SJSA1 (cell line): ENCODE data around the gene CHST10. TPM values are rescaled to one million over a fixed set of nuclear protein-coding genes. Genes with fewer than 3 reads are reported as not detected.
A peak's percentile ranks its signal among the peaks of the same experiment; 100 is the strongest.
"Not testable (repeated sequence)": the region's sequence is repeated elsewhere in the genome, so short reads cannot be mapped to it uniquely, and the experiment has no call there.

Experiments
- DNase-seq, 2 experiments: peaks; one replicate each; pipeline ENCODE4 v3.0.0-alpha.2; 2015 to 2020; ENCODE audit warnings: low spot score in 2 of 2, low read depth in 1 of 2
- H3K27ac ChIP-seq: fragments of 250-450 bp; sonication (Bioruptor Pico); 2 replicates; pipeline ENCODE4 v1.5.1; 2020; ENCODE audit warnings: mild to moderate bottlenecking, moderate library complexity
- H3K27me3 ChIP-seq: fragments of 250-450 bp; sonication (Bioruptor Pico); replicated peaks from 2 replicates; pipeline ENCODE4 v1.5.1; 2020; ENCODE audit warnings: mild to moderate bottlenecking, moderate library complexity
- H3K36me3 ChIP-seq: fragments of 250-450 bp; sonication (Bioruptor Pico); 2 replicates; pipeline ENCODE4 v1.5.1; 2020; ENCODE audit warnings: mild to moderate bottlenecking
- H3K4me1 ChIP-seq: fragments of 250-450 bp; sonication (Bioruptor Pico); replicated peaks from 2 replicates; pipeline ENCODE4 v1.6.1; 2021; ENCODE audit warnings: mild to moderate bottlenecking
- H3K4me3 ChIP-seq: fragments of 250-450 bp; sonication (Bioruptor Pico); 2 replicates; pipeline ENCODE4 v1.5.1; 2020; ENCODE audit warnings: mild to moderate bottlenecking
- H3K9me3 ChIP-seq: fragments of 250-450 bp; sonication (Bioruptor Pico); replicated peaks from 2 replicates; pipeline ENCODE4 v1.5.1; 2020; ENCODE audit warnings: mild to moderate bottlenecking
- total RNA-seq: library from RNA; depleted of rRNA; stranded (reverse); fragments of >200 nt; shearing (Covaris generic); gene quantifications from 2 replicates; pipeline ENCODE4 v1.2.3, GENCODE V29; 2014; rRNA removed

Gene CHST10, protein sequence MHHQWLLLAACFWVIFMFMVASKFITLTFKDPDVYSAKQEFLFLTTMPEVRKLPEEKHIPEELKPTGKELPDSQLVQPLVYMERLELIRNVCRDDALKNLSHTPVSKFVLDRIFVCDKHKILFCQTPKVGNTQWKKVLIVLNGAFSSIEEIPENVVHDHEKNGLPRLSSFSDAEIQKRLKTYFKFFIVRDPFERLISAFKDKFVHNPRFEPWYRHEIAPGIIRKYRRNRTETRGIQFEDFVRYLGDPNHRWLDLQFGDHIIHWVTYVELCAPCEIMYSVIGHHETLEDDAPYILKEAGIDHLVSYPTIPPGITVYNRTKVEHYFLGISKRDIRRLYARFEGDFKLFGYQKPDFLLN
- 18.6 and 19.0 TPM in 2 replicates for total RNA-seq

DNA sequence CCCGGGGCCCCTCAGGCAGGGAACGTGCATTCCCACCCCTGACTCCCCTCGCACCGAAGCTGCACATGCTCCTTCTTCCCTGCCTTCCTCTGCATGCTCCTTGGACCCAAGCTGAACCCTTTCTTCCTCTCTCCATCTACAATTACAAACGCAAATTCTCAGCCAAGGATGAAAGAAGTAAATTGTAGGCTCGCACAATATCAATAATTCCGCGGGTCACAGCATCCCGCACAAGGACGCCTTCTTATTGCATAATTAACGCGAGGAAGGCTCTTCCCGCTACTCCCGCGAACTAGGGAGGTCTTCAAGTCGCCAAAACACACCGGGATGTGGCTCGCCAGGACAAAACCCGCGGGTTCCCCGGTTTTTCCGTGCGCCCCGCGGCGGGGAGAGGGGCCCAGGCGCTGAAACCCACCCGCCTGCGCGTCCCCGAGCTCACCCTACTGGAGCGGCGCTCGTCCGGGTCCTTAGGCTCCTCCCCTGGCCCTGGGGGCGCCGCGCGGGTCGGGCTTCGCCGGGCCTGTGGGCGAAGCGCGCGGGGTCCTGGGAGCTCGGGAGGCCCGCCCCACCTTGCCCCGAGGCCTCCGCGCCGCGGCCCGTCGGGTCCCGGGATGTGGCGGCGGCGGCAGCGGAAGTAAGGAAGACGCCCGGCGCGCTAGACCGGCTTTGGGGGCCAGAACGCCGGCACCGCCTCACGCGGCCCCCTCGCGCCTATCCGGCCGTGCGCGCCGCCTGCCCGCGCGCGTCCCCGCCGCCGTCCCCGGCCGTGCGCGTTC, at the start of gene CHST10:
CHST10 (minus strand) TSS at position 734 of the 776 bp plus-strand sequence. CDS start 10,993 bp downstream, outside the sequence.
- Histone ChIP-seq H3K4me1 (peaks cover 13% of the 10 kb centered on the region; the same call in 1 of the 2 replicates), H3K27me3 (no peaks in the 10 kb centered on the region), H3K4me3 (peak within 1 kb of the TSS; percentile 90), H3K27ac (peak within 1 kb of the TSS; percentile 58), H3K9me3 (no peaks in the 10 kb centered on the region), H3K36me3 (peaks cover 11% of the 10 kb centered on the region)
- peak; percentile 61 to 68 for DNase-seq

DNA sequence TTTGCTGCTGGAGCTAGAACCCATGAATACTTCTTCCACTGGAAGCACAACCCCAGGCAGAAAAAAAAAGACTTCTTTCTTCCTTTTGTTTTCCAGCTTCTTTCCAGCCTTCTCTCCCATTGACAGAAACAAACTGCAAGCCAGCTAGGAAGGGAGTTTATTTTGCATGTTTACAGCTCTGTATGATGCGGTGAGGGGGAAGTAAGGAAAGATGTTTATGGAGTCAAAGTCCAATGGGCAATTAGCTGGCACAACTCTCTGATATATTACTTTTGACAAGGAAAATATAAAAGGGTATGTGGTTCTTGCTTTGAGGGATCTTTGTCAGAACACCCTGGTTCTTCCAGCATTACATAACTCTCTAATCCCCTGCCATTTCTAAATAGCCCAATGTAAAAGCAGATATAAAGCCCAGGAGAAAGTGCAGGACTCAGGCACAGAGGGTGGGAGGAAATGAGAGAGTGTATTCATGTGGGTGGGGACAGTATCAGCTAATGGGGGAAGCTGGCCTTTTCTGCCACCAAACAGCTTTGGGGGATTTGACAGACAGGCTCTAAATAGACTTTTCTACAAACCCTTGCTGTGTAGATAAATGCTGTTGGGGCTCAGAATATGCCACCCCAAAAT, 43.5 kb upstream of the CHST10 start:
- H3K36me3 ChIP-seq: no peaks in the 10 kb centered on the region
- no peaks in the 10 kb centered on the region for H3K9me3 ChIP-seq
- no peak for DNase-seq
- no peaks in the 10 kb centered on the region for H3K27me3 ChIP-seq
- H3K4me3 ChIP-seq: no peak overlapping the region
- H3K27ac ChIP-seq: no peak overlapping the region
- no peaks in the 10 kb centered on the region for H3K4me1 ChIP-seq

DNA sequence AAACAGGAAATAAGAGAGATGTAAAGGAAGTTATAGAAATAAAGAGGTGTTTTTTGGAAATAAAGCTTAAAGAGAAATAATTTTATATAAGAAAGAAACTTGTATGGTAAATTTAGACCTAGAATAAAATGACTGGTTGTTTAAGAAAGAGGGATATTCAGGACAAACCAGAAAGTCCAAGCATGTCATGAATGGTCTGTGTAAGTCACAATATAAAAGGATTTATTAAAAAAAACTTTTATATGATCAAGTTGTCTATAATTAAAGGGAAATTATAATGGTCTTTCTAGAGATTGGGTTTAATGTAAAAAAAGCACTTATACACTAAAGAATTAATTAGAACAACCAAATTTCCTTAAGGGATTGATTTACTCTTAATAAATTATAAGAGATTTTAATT, 38.9 kb upstream of the CHST10 start:
- H3K27ac ChIP-seq, H3K9me3 ChIP-seq, H3K36me3 ChIP-seq, H3K27me3 ChIP-seq, DNase-seq, H3K4me1 ChIP-seq, H3K4me3 ChIP-seq: not testable (repeated sequence)

DNA sequence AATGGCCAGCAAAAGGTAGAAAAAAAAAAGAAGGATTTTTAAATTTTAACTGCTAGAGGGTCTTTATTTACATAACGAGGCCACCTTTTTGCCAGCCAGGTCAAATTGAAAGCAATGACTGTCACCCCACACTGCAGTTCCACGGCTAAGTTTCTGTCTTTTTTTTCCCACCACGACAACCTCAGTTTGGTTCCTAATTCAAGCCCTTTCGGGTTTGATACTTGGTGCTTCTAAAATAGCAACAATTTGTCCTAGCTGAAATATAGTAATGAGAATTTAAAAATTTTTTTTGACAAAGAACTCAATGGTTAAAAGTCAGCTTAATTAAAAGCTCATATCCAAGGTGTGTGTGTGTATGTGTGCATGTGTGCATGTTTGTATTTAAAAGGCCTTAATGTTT, 36.4 kb upstream of the CHST10 start:
- Histone ChIP-seq H3K4me3 (no peak overlapping the region), H3K36me3 (no peaks in the 10 kb centered on the region), H3K4me1 (no peaks in the 10 kb centered on the region), H3K27ac (no peak overlapping the region), H3K9me3 (no peaks in the 10 kb centered on the region), H3K27me3 (no peaks in the 10 kb centered on the region)
- DNase-seq: no peak

DNA sequence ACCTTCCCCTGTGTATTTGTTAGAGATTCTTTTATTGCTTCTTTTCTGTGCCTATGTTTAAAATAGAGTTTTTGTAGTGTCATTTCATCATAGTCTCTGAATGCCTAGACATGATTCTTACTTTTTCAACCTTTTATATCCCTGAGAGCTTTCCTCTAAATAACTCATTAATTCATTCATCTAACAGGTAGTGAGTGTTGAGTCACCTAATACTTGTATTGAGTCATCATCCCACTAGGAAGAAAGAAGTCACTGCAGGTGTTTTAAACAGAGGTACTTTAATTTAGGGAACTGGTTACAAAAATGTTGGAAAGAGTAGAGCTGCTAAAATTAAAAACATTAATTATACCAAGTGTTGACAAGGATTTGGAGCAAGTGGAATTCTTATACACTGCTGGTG, 34.3 kb upstream of the CHST10 start:
- no peak for DNase-seq
- Histone ChIP-seq H3K27me3 (no peaks in the 10 kb centered on the region), H3K27ac (no peak overlapping the region), H3K4me1 (no peaks in the 10 kb centered on the region), H3K4me3 (no peak overlapping the region), H3K9me3 (no peaks in the 10 kb centered on the region), H3K36me3 (no peaks in the 10 kb centered on the region)

DNA sequence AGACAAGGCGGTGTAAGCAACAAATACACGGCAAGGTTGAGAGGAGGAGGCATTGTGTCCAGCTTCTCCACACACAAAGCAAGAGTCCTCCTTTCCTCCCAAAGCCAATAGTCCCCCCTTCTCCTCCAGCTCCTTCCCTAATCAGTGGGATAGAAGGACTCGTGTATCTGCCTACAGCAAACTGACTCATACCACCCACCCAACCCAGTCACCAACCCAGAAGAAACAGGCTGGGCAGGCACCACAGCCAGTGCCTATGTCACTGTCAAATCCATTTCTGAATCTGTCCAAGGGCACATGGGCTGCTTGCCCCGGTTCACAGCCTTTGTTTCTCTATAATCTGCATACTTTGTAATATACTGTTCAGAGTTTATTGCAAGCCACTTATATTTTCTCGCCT, 33.6 kb upstream of the CHST10 start:
- Histone ChIP-seq H3K9me3 (no peaks in the 10 kb centered on the region), H3K36me3 (no peaks in the 10 kb centered on the region), H3K4me1 (no peaks in the 10 kb centered on the region), H3K27ac (no peak overlapping the region), H3K4me3 (no peak overlapping the region), H3K27me3 (no peaks in the 10 kb centered on the region)
- DNase-seq: no peak

DNA sequence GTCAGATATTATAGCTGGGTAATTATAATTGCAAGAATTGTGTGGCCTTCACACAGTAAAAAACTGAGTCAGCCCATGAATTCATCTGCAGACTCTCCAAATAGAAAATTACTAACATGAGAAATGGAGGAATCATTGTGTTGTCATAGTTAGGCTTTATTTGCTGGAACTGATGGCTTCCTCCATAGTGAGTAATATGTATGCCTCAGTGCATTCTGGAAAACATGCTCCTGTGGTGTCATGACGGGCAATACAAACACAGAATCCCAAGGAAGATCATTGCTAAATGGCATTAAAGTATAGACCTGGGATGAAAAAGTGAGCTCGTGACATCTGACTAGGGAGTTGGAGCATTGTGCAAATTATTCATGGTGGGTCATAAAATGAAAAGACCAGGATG, 29.2 kb upstream of the CHST10 start:
- no peaks in the 10 kb centered on the region for H3K4me1 ChIP-seq
- H3K9me3 ChIP-seq: 0 out of 2 replicates have a peak, but pooled peaks cover 3% of the 10 kb centered on the region
- no peak for DNase-seq
- H3K27ac ChIP-seq: no peak overlapping the region
- no peak overlapping the region for H3K4me3 ChIP-seq
- no peaks in the 10 kb centered on the region for H3K27me3 ChIP-seq
- no peaks in the 10 kb centered on the region for H3K36me3 ChIP-seq

DNA sequence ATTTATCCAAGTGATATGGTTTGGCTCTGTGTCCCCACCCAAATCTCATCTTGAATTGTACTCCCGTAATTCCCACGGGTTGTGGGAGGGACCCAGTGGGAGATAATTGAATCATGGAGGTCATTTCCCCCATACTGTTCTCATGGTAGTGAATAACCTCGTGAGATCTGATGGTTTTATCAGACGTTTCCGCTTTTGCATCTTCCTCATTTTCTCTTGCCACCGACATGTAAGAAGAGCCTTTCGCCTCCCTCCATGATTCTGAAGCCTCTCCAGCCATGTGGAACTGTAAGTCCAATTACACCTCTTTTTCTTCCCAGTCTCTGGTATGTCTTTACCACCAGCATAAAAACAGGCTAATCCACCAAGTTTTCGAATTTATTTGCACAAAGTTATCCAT, 20.3 kb upstream of the CHST10 start:
- Histone ChIP-seq H3K4me1 (no peaks in the 10 kb centered on the region), H3K9me3 (no peaks in the 10 kb centered on the region), H3K27ac (no peak overlapping the region), H3K4me3 (no peak overlapping the region), H3K27me3 (peaks cover 11% of the 10 kb centered on the region; the same call in 1 of the 2 replicates), H3K36me3 (no peaks in the 10 kb centered on the region)
- DNase-seq: no peak

DNA sequence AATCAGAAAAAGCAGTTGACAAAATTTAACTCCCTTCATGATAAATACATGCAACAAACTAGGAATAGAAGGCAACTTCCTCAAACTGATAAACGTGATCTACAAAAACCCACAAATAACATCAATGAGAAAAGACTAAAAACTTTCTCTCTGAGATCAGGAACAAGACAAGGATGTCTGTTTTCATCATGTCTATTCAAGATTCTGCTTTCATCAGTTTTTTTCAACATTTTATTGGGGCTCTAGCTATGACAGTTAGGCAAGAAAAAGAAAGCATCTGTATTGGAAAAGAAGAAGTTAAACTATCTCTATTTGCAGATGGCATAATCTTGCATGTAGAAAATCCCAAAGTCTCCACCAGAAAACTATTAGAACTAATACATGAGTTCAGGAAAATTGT, 12.3 kb upstream of the CHST10 start:
- H3K4me1 ChIP-seq: no peaks in the 10 kb centered on the region
- H3K27ac ChIP-seq: no peak overlapping the region
- H3K9me3 ChIP-seq: no peaks in the 10 kb centered on the region
- H3K27me3 ChIP-seq: no peaks in the 10 kb centered on the region
- no peak for DNase-seq
- no peak overlapping the region for H3K4me3 ChIP-seq
- H3K36me3 ChIP-seq: no peaks in the 10 kb centered on the region

DNA sequence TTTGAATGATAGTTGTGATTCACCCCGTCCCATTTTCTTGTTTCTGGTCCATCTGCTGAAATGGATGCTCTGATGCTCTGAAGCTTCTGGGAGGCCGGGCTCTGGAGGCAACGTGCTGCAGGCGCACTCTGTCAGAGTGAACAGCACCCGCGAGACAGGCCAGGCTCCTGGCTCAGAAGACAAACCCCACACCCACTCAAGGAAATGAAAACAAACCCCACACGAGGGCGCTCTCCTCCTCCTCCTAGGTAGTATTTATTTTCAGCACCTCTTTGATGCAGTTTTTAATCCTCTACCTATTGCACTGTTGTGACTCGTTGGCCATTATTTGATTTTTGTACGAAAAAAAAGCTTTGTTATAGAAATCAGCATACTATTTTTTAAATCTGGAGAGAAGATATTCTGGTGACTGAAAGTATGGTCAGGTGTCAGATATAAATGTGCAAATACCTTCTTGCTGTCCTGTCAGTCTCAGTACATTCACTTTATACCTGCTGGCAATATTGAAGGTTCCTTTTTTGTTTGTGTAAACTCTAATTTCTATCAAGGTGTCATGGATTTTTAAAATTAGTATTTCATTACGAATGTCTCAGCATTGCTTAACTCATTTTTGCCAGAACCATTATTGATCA, 10.3 kb upstream of the CHST10 start:
- Histone ChIP-seq H3K4me3 (no peak overlapping the region), H3K36me3 (no peaks in the 10 kb centered on the region), H3K9me3 (no peaks in the 10 kb centered on the region), H3K27ac (no peak overlapping the region), H3K4me1 (no peaks in the 10 kb centered on the region), H3K27me3 (0 out of 2 replicates have a peak, but pooled peaks cover 2% of the 10 kb centered on the region)
- peak in 1 of 2 experiments; percentile 22 for DNase-seq

DNA sequence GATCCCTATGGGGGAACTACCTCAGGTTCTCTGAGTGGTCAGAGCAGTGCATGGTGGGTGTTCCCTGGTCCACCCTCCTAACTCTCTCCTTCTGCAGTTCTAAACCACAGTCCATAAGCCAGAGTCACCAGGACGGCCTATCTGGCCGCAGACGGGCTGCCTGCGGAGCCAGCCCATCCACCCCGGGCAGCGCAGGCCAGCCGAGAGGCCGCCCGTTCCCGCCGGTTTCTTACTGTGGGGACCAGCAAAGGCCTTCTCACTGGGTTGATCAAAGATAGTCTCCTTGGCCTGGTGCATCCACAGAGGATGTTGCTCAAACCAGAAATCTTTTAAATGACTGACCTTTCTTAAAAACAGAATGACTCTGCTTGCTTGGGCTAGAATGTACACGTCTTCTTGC, 9.6 kb upstream of the CHST10 start:
- no peak overlapping the region for H3K27ac ChIP-seq

DNA sequence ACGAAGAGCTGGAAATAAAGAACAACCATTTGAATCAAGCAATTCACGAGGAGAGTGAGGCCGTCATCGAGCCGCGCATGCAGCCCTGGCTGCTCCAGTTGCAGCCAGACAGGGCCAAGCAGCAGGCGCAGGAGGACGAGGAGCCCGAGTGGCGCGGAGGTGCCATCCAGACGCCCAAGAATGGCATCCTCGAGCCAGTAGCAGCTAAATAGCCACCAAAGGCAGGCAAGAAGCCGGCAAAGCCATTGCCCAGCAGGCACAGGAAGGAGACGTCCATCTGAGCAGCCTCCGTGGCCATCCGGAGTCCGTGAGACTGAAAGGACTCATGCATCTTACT, 8.9 kb upstream of the CHST10 start:
- Histone ChIP-seq H3K4me3 (no peak overlapping the region), H3K27me3 (0 out of 2 replicates have a peak, but pooled peaks cover 3% of the 10 kb centered on the region), H3K27ac (no peak overlapping the region), H3K9me3 (no peaks in the 10 kb centered on the region), H3K36me3 (no peaks in the 10 kb centered on the region), H3K4me1 (no peaks in the 10 kb centered on the region)
- DNase-seq: no peak

More for the DNA sequence above, 9.6 kb upstream of the CHST10 start:
- Histone ChIP-seq H3K4me1 (no peaks in the 10 kb centered on the region), H3K9me3 (no peaks in the 10 kb centered on the region), H3K36me3 (no peaks in the 10 kb centered on the region), H3K27me3 (0 out of 2 replicates have a peak, but pooled peaks cover 3% of the 10 kb centered on the region), H3K4me3 (no peak overlapping the region)
- DNase-seq: no peak

DNA sequence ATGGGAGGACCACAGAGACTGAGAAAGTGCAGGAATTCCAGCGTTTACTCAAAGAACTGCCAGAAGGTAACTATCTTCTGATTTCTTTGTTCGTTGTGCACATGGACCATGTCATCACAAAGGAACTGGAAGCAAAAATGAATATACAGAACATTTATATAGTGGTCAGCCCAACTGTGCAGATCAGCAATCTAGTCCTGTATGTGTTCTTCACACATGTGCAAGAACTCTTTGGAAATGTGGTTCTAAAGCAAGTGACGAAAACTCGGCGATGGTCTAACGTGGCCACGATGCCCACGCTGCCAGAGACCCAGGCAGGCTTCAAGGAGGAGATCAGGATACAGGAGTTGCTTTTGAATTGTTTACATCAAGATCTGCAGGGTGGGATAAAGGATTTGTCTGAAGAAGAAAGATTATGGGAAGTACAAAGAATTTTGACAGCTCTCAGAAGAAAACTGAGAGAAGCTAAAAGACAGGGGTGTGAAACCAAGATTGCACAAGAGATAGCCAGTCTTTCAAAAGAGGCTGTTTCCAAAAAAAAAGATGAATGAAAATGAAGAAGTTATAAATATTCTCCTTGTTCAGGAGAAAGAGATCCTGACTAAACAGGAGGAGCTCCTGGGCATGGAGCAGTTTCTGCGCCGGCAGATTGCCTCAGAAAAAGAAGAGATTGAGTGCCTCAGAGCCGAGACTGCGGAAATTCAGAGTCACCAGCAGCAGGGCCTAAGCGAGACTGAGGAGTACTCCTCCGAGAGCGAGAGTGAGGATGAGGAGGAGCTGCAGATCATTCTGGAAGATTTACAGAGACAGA, 8.3 kb upstream of the CHST10 start:
- Histone ChIP-seq H3K9me3 (no peaks in the 10 kb centered on the region), H3K4me3 (no peak overlapping the region), H3K27me3 (0 out of 2 replicates have a peak, but pooled peaks cover 3% of the 10 kb centered on the region), H3K36me3 (no peaks in the 10 kb centered on the region), H3K27ac (no peak overlapping the region), H3K4me1 (no peaks in the 10 kb centered on the region)
- no peak for DNase-seq
